Measurements from ENCODE around the gene TMEM258.

- TF ChIP-seq CTCF (IDR thresholded peaks at IDR 0.05) (no peak), EZH2 (IDR thresholded peaks at IDR 0.05; ENCODE audit: borderline replicate concordance, insufficient read depth, low read depth, low read length, poor library complexity, severe bottlenecking) (no peak)
Measured at GRCh38 chr11:61833471-61833870, 41.1 kb upstream of the TMEM258 start.
